Measurements from ENCODE around the gene KLHL29.

Gene KLHL29

DNA sequence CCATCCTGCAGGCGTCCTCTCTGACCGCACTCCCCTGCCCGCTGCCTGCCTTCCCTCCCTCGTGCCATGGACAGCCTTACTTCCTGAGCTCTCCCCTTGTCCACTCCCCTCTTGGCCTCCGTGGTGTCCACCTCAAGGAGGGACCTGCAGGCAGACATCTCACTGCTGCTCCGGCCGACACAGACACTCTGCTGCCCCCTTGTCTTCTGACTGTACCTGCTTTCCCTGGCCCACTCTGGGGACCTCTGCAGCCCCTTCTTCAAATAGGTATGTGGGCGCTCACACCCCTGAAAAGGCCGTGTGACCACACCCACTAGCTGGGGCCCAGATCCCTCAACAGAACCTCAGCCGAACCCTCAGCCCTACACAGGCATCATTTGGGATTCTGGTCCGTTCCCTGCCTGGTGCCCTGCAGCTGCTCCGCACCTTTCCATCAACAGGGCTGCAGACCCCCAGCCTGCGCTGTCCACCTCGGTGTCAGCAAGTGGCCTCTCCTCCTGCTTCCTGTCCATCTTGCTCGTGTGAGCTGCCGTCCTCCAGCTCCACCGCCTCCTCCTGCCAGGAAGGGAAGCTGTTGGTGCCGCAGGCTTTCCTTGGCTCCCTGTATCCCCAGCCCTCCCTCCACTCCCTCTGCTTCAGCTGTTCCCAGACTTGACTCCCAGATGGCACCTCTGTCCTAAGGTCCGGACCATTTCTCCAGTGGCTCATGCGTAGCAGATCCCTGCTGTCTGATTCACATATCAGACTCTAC is 94.1 kb downstream of the KLHL29 start:
- FAIRE-seq: no peak

GRCh38 chr2:23480957-23481797 is 96.2 kb downstream of the KLHL29 start:
- FAIRE-seq: no peak

- FAIRE-seq: no peak
Observed at GRCh38 chr2:23482188-23482587, 97.2 kb downstream of the KLHL29 start.

DNA sequence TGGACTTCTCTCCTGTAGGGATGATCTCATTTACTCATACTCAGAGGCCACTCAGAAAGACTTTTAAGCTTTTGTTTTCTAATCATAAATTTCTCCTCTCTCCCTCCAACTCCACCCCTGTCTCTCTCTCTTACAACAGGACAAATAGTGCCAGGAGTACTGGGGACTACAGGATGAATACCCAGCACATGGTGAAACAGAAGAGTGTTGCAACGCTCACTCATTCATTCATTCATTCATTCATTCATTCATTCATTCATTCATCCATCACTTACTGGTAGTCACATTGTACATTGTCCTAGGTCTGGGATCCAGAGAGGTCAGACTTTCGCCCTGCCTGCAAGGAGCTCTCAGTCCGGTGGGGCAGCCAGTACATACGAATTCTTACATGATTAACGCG is 97.6 kb downstream of the KLHL29 start:
- no peak for FAIRE-seq

GRCh38 chr2:23483791-23484190 is 98.8 kb downstream of the KLHL29 start:
- FAIRE-seq: no peak

DNA sequence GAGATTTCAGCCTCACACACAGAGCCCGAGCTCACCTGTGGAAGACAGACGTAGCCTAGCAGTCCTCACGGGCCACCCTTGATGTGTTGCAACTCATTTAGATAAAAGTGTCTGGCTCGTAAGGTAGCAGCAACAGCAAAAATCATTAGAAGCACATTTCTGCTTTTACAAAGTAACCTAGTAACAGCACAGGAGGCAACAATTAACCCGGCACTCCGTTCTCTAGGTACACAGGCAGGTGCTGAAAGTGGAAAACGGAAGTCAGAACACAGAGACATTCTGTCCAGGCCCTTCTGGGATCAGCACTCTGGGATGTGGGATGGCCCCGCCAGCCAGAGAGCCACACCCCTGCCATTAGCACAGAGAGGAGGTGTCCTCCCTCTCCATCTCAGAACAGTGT is 99.3 kb downstream of the KLHL29 start:
- FAIRE-seq: no peak

DNA sequence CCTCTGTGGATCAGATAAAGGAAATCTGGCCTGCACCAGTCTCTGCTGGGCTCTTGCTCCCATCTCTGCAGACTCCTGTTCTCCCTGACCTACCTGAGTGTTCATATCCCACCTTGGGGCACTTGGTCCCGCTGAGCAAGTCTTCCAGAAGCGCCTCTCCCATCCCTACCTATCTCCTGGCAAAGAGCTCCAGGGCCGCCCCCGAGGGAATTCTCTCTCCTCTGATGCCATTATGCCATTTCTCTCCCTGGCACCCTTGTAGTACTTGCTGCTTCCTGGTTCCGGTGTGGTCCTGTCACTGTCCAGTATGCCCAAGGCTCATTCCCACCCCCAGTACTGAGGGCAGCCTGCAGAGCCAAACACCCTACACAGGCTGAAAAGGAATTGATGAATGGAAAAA is 99.8 kb downstream of the KLHL29 start:
- FAIRE-seq: no peak

GRCh38 chr2:23485261-23485660 is 100.3 kb downstream of the KLHL29 start:
- no peak for FAIRE-seq

DNA sequence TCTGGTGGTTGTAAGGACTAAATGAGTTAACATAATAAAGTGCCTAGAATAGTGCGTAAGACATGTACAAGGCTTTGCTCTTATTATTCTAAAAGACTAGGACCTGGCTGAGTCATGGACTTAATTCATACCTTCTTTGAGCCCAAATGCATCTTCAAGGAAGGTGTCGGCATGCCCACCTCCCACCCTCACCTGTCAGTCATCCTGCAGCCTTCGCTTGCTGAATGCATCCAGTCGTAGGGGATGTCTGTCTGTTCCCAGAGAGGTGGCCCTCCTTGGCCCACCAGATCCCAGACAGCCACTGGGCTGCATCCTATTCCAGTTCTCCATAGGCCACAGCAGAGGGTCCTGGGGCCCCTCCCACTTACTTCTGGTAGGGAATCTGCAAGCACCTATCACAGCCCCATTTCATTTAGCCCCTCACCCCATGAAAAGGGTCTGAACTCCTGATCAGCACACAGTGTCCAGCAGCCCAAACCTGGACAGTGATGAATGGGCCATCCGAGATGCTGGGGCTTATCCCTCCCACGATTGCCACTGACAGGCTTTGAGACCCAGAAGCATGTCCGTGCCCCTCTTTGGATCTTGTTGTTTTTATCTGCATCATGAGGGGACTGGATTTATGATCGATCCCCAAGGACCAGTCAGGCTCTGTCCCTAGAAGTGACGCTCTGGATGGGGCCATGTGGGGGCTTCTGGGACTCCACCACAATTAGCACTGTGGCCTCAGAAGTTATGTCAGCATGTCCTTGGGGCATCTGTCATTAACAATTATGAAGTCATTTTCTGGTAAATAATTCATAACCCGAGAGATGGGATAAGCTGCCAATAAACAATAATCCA is 101.1 kb downstream of the KLHL29 start:
- no peak for FAIRE-seq

GRCh38 chr2:23486684-23487075 is 101.7 kb downstream of the KLHL29 start:
- no peak for FAIRE-seq

DNA sequence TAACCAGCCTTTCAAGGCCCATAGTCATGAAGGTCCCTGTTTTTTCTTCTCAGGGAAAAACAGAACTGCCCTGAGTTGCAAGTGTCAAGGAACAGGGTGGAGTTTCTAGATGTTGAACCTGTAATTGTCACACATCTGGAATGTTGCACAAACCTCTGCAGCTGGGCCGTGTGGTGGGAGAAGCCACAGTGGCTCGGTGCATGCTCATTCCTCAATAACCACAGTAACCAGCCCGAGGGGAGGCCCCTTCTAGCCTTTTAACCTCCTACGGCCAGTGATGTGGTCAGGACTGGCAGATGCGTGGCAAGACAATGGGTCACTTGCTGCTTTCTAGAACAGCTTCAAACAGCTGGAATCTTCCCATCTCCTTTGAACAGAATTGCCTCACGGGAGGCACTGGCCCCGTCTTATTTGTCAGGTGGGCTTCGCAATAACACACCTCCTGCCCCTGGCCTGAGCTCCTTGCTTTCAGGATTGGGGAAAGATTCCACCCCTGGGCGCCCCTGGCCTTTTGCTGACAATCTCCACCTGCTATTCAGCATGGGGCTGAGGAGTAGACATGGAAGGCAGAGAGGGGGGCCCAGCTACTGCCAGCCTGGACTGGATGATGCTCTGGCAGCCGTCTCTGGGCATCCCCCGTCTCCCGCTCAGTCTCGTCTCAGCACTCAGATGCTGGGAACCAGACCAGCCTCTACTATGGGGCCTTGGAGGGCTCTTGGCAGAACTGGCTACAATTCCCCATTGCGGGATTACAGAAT is 102.9 kb downstream of the KLHL29 start:
- no peak for FAIRE-seq

- FAIRE-seq: no peak
Observed at GRCh38 chr2:23488584-23488983, 103.6 kb downstream of the KLHL29 start.

DNA sequence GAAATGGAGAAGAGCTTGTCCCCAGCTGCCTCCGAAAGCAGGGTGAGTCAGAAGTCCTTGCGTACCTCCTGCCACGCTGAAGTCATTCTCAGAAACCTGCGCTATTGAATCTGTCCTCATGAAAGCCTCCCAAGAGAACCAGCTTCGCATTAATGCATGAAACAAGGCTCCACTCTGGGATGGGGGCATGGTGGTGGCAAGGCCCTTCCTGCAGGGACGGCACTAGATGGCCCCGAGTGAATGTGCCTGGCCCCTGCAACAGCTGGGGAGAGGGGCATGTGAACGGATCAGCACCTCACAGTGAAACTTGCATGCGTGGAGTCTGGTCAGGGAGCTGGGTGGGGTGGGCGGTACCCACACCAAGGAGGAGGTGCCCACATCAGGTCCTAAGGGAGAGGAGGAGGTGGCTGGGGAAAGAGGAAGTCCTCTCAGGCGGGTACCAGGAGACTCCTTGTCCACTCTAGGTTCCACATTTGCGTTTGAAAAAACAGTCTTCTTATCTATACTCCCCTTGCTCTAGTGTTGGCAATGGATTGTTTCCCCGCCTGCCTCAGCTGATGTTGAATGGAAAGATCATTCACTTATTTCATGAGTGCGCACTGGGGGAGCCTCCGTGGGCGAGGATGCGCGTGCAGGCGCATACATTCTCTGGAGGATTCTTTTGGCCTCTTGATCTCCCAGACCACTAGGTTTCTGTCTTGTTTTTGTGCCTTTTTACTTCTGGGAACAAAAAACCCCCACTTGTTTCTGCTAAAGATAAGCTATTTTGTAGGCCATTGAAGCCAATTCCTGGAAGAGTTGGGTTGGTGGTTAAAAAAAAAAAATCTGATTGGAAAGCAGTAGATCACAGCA is 104.7 kb downstream of the KLHL29 start:
- FAIRE-seq: no peak

- FAIRE-seq: no peak
Observed at GRCh38 chr2:23491591-23492336, 106.8 kb downstream of the KLHL29 start.

GRCh38 chr2:23492337-23492675 is 107.3 kb downstream of the KLHL29 start:
- FAIRE-seq: no peak

- FAIRE-seq: no peak
Observed at GRCh38 chr2:23492921-23493320, 107.9 kb downstream of the KLHL29 start.

GRCh38 chr2:23493846-23494245 is 108.9 kb downstream of the KLHL29 start:
- no peak for FAIRE-seq

- FAIRE-seq: no peak
Observed at GRCh38 chr2:23494286-23494685, 109.3 kb downstream of the KLHL29 start.

GRCh38 chr2:23495661-23496114 is 110.7 kb downstream of the KLHL29 start:
- no peak for FAIRE-seq

- no peak for FAIRE-seq
Observed at GRCh38 chr2:23496456-23496855, 111.5 kb downstream of the KLHL29 start.

DNA sequence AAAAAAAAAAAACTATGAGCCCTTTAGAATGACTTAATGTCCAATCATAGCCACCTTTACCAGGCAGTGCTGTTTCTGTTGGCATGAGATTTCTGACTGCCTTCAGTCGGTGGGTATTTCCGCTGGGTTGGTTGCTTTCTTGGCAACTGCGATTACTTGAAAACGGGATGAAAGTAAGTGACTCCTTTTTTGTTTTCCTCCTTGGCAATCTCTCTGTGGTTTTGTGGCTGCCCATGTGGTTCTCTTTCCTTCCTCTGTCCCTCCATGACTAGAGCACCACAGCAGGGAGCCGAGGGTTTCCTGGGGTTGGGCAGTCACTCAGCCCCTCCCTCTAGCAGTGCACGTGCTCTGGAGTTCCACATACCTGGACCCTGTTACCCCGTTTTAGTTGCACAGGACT is 112.1 kb downstream of the KLHL29 start:
- no peak for FAIRE-seq
